Ovary (tissue), 9 donors: ENCODE results near the gene TF. TPM values are rescaled to one million over a fixed set of nuclear protein-coding genes. Genes with fewer than 3 reads are reported as not detected.

Experiments used
- DNase-seq, 5 donors: peaks; one replicate each; pipeline ENCODE4 v3.0.0-alpha.2; 2019 to 2020
- H3K27ac ChIP-seq, 2 donors: fragments of 200-600 bp; one replicate each; pipeline versions ENCODE4 v1.5.1 to v1.8.0; 2019 to 2022
- H3K27me3 ChIP-seq: fragments of 200-600 bp; one replicate; pipeline ENCODE4 v1.8.0; 2022
- H3K36me3 ChIP-seq: fragments of 200-600 bp; sonication (generic); one replicate; pipeline ENCODE4 v1.5.1; 2019
- H3K4me1 ChIP-seq: one replicate; pipeline ENCODE4 v1.8.1; 2013; ENCODE audit warnings: mild to moderate bottlenecking, moderate library complexity; ENCODE audit not compliant: insufficient read depth
- H3K4me3 ChIP-seq: fragments of 200-600 bp; sonication (generic); one replicate; pipeline ENCODE4 v1.5.1; 2017
- H3K9me3 ChIP-seq, 2 donors: fragments of 200-600 bp in 1 of 2; sonication (generic) in 1 of 2; one replicate each; pipeline versions ENCODE4 v1.5.1 to v1.8.1; 2013 to 2019; ENCODE audit warnings: mild to moderate bottlenecking in 1 of 2, moderate library complexity in 1 of 2
- EP300 ChIP-seq: sonication (generic); formaldehyde crosslinking; IDR thresholded peaks from one replicate; pipeline ENCODE4 v1.6.1; 2017; ENCODE audit warnings: antibody characterized with exemption
- POLR2A ChIP-seq: fragments of 450-650 bp; IDR thresholded peaks from one replicate; pipeline ENCODE4 v1.6.1; 2017; ENCODE audit warnings: antibody characterized with exemption, mild to moderate bottlenecking, moderate library complexity
- WGBS, 3 donors: extraction: QIAGEN DNeasy Blood & Tissue Kit in 1 of 3; methylation state at CpG; one replicate each; pipeline versions ENCODE4 v1.1.5 to v1.1.7; 2013 to 2017; 5-methylcytosine and 5-hydroxymethylcytosine counted together
- intact Hi-C, 4 donors: fragments of 100-400 bp; cut with DNase I; formaldehyde crosslinking; loops; one replicate each; pipeline versions ENCODE4 v1.11.0 to v1.15.1; 2022 to 2023
- polyA plus RNA-seq, 2 donors: library from polyadenylated mRNA; stranded (reverse); fragments of 200-250 nt in 1 of 2; fragments of 350-450 nt in 1 of 2; fragmentation: Illumina TruSeq in 1 of 2; extraction: RNeasy Lipid Tissue Mini Kit (QIAGEN cat#74804) in 1 of 2; gene quantifications; one replicate each; pipeline ENCODE4 v1.2.3, GENCODE V29; 2013 to 2014
- total RNA-seq, 7 donors: library from RNA; depleted of rRNA in 2 of 7; stranded (reverse); fragments of >200 nt in 2 of 7; fragmentation: NEBNext Ultra II Directional in 3 of 7; extraction: Animal tissue kit (Norgen Biotek cat#: 25700) in 3 of 7; gene quantifications; one replicate each; pipeline versions ENCODE4 v1.1.0 to v1.2.4, GENCODE V29; 2016 to 2023
- TF ChIP-seq, protein P1 (sequence below), 3 donors: fragments of 450-650 bp in 2 of 3; fragments of 200-600 bp in 1 of 3; IDR thresholded peaks; one replicate each; pipeline versions ENCODE4 v1.5.1 to v1.8.0; 2016 to 2022; ENCODE audit warnings: antibody characterized with exemption in 3 of 3, mild to moderate bottlenecking in 1 of 3
- donor health status: DM: no; HTN: no; CAD: no; lungs with moderate emphysema.
- donor health status: DM: no; HTN: no; CAD: no.
- donor health status: Bipolar disorder and iron deficiency.
- donor health status: DM: yes; HTN: yes; CAD: no.
- donor health status: DM: no; HTN: no; CAD: no.
- donor health status: DM: yes; HTN: yes; CAD: no.

The TF gene
- total and polyA plus RNA-seq, 9 donors = under 0.01 to 18.1 (median 2.0) TPM

DNA sequence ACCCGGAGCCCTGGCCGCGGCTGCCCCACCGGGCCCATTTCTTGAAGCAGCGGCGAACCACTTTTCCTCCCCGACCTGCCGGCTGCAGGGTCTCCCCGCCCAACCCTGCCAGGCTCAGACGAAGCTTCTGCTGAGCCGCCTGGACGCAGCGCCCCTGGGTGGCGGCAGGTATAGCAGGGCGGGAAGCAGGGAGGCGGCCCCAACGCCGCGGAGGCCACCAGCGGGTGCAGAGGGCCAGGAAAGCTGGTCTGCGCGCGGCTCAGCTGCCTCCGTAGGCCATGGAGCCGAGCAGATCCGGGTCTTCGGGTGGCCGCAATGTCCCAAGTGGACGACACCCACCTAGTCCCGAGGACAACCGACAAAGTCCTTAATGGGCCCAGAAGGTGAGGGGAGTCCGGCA is 37.6 kb downstream of the TF start:
- Histone ChIP-seq H3K36me3 (no peaks in the 10 kb centered on the region), H3K4me1 (no peaks in the 10 kb centered on the region), H3K27ac (no peak overlapping the region), H3K9me3 (no peaks in the 10 kb centered on the region), H3K4me3 (no peak overlapping the region), H3K27me3 (no peaks in the 10 kb centered on the region)
- intact Hi-C loops = no loop called here
- 52 to 58% (median 55%) methylated on average over 32 of the region's 32 CpGs for WGBS, 3 donors
- no peak for DNase-seq
- TF ChIP-seq EP300 (no peak), POLR2A (no peak)
- TF ChIP-seq, protein P1, sequence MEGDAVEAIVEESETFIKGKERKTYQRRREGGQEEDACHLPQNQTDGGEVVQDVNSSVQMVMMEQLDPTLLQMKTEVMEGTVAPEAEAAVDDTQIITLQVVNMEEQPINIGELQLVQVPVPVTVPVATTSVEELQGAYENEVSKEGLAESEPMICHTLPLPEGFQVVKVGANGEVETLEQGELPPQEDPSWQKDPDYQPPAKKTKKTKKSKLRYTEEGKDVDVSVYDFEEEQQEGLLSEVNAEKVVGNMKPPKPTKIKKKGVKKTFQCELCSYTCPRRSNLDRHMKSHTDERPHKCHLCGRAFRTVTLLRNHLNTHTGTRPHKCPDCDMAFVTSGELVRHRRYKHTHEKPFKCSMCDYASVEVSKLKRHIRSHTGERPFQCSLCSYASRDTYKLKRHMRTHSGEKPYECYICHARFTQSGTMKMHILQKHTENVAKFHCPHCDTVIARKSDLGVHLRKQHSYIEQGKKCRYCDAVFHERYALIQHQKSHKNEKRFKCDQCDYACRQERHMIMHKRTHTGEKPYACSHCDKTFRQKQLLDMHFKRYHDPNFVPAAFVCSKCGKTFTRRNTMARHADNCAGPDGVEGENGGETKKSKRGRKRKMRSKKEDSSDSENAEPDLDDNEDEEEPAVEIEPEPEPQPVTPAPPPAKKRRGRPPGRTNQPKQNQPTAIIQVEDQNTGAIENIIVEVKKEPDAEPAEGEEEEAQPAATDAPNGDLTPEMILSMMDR (IDR thresholded peaks at IDR 0.05) = no peak

DNA sequence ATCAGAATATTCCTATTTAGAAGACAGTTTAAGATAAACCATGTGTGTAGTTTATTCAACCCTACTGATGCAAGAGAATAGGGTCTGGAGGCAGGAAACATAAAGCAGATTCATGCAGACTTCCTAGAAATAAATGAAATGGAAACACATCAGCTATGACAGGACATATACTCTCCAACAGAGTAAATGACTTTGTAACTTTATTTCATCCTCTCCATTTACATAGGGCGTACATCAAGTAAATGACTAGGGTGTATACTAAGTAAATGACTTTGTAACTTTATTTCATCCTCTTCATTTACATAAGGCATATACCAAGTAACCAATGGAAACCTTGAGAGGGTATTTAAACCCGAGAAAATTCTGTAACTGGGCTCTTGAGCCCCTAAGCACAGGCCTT is 41.8 kb downstream of the TF start:
- DNase-seq = no peak
- H3K4me3 ChIP-seq = no peak overlapping the region
- H3K9me3 ChIP-seq = no peaks in the 10 kb centered on the region
- H3K27ac ChIP-seq = no peak overlapping the region
- H3K36me3 ChIP-seq = no peaks in the 10 kb centered on the region
- intact Hi-C loops = no loop called here
- TF ChIP-seq EP300 = no peak
- TF ChIP-seq, protein P1 (IDR thresholded peaks at IDR 0.05) = no peak
- whole genome bisulfite sequencing, 3 donors = 71 to 85% (median 76%) methylated on average over 2 of the region's 2 CpGs
- H3K27me3 ChIP-seq = no peaks in the 10 kb centered on the region
- no peaks in the 10 kb centered on the region for H3K4me1 ChIP-seq

DNA sequence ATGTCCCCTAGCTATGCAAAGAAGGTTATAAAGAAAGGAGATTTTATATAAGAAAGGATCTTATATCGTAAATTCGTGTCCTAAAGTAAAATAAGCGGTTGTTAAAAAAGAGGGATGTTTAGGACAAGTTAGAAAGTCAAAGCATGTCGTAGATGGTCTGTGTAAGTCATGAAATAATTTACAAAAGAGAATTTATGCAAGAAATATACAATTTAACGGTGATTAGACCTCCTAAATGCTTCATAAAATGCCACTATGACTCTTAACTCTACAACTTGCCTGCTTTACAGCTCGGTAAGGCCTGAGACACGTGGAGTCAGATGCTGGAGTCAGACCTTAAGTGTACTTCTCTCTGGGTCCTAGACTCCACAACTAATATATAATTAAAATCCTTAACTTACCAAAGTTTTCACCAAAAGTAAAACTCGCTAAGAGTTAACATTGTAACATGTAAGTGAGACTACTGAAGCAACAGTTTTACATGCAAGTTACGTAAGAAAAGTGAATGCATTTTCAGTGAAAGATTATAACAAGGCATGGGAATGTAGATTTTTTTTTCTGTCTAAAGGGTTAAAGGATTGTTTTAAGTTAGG is 46.1 kb downstream of the TF start:
- H3K4me3 ChIP-seq = no peak overlapping the region
- intact Hi-C loops = no loop called here
- WGBS, 3 donors = 47 to 60% (median 54%) methylated on average over 9 of the region's 9 CpGs
- H3K27me3 ChIP-seq = no peaks in the 10 kb centered on the region
- DNase-seq = no peak
- no peak overlapping the region for H3K27ac ChIP-seq
- no peaks in the 10 kb centered on the region for H3K4me1 ChIP-seq
- TF ChIP-seq, protein P1 (IDR thresholded peaks at IDR 0.05) = no peak
- TF ChIP-seq POLR2A (no peak), EP300 (no peak)
- no peaks in the 10 kb centered on the region for H3K9me3 ChIP-seq
- no peaks in the 10 kb centered on the region for H3K36me3 ChIP-seq

DNA sequence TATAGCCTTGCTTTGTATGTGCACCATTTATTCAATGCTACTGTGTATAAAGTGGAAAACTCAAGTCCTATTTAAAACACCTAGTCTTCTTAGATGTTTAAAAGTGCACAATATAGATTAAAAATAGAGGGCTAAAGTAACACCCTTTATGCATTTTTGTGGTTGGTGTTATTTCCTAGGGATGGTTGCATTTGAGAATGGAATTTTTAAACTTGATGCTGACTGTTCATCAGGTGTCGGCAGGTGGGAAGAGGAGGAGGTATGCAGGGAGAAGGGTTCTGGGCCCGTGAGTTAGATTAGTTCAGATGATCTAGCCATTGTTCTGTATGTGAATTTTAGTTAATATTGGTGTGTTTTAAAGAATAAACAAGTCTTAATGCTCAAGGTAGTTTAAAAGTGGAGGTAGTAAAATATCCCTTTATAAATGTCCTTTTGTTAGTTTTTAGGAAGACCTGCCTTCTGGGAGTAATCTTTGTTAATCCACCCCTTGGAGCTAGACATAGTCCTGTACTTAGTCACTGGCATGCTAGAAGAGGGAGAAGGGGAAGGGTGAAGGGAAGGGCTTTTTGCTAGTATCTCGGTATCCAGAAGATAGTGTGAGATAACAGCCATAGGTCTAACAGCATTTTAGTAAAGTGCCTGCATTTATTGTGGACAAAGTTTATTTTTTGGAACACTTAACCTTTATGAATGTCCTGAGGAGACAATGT is 51.4 kb downstream of the TF start:
- H3K27ac ChIP-seq = no peak overlapping the region
- no peaks in the 10 kb centered on the region for H3K9me3 ChIP-seq
- intact Hi-C loops = no loop called here
- H3K27me3 ChIP-seq = no peaks in the 10 kb centered on the region
- no peak overlapping the region for H3K4me3 ChIP-seq
- TF ChIP-seq, protein P1 (IDR thresholded peaks at IDR 0.05) = no peak
- TF ChIP-seq EP300 (no peak), POLR2A (no peak)
- H3K4me1 ChIP-seq = no peaks in the 10 kb centered on the region
- DNase-seq = no peak
- WGBS, 3 donors = 69 to 85% (median 78%) methylated on average over 3 of the region's 3 CpGs
- no peaks in the 10 kb centered on the region for H3K36me3 ChIP-seq
